ENCODE results near the gene OR5H2. TPM values are rescaled to one million over a fixed set of nuclear protein-coding genes. Genes with fewer than 3 reads are reported as not detected.

OR5H2 gene
- total and polyA plus RNA-seq, 2 of the 8 experiments (the other 6 are each of a cell fraction or from before 2014, with no cell fraction given), result not detected

GRCh38 chr3:98322686-98323085 lies 40.4 kb downstream of the OR5H2 start:
- peak overlapping the region in 3 of 4 experiments; percentile 11 to 79 (median 62); a peak in 5 of 8 replicates for H3K4me3 ChIP-seq (ENCODE audit: extremely low read depth in 1 of 4, insufficient read depth in 2 of 4, low read depth in 3 of 4, low read length in 4 of 4)
- CTCF ChIA-PET (ENCODE audit: partially characterized antibody), result interaction anchor here (2.0 kb wide), 1 partner anchor 284 kb away, joined by 4 read pairs; no protein-coding TSS in a partner anchor

More at GRCh38 chr3:98322686-98323085, 40.4 kb downstream of the OR5H2 start:
- H3K23me2 ChIP-seq (ENCODE audit: low read depth, low read length), result 0 out of 2 replicates have a peak, but pooled peaks cover 2% of the 10 kb centered on the region
- H4K91ac ChIP-seq (replicated peaks; ENCODE audit: insufficient read length, low read length), result no peak overlapping the region
- no peak overlapping the region for H3K23ac ChIP-seq (ENCODE audit: insufficient read length)
- POLR2A ChIA-PET (ENCODE audit: partially characterized antibody), result interaction anchor here (0.6 kb wide), 1 partner anchor 31 kb away, joined by 3 read pairs; no protein-coding TSS in a partner anchor
- no peak overlapping the region for H3K27ac ChIP-seq (ENCODE audit: low read depth, low read length)
- no peaks in the 10 kb centered on the region for H3K27me3 ChIP-seq (replicated peaks in 1 of 4; ENCODE audit: control insufficient read depth in 3 of 4, extremely low read depth in 1 of 4, insufficient read depth in 3 of 4, low read length in 3 of 4)
- no peak overlapping the region for H4K5ac ChIP-seq (ENCODE audit: insufficient read length, low read depth, low read length)
- no peak overlapping the region for H4K8ac ChIP-seq (ENCODE audit: extremely low read depth, insufficient read depth, low read length)
- H2BK120ac ChIP-seq (replicated peaks; ENCODE audit: low read depth, low read length), result no peak overlapping the region
- H2BK20ac ChIP-seq (ENCODE audit: low read length), result no peak overlapping the region
- no peak for DNase-seq (ENCODE audit: low read depth in 1 of 2, low spot score in 2 of 2)
- FAIRE-seq, result no peak
- H3K4me2 ChIP-seq (ENCODE audit: insufficient read depth in 1 of 2, low read depth in 2 of 2, low read length in 2 of 2), result peak overlapping the region; percentile 43 to 72
- no peak overlapping the region for H2BK15ac ChIP-seq (ENCODE audit: low read length)
- 69% methylated on average over 2 of the region's 2 CpGs; no CpG with 5 or more reads in 1 of the 2 experiments for WGBS, 2 experiments (ENCODE audit: extremely low coverage in 1 of 2, insufficient coverage in 1 of 2, insufficient read length in 1 of 2, insufficient replicate concordance in 2 of 2, low coverage in 1 of 2, low lambda C conversion rate in 2 of 2, missing lambda C conversion rate in 1 of 2)
- no peak overlapping the region for H2BK5ac ChIP-seq (ENCODE audit: low read depth, low read length)
- peaks cover 0 to 30% (median 2%) of the 10 kb centered on the region in 4 experiments; a peak in 3 of 8 replicates for H3K36me3 ChIP-seq (ENCODE audit: control insufficient read depth in 2 of 4, insufficient read depth in 4 of 4, low read length in 3 of 4)
- H3K4me1 ChIP-seq (replicated peaks in 1 of 4; ENCODE audit: control insufficient read depth in 3 of 4, insufficient read depth in 4 of 4, low read length in 3 of 4), result peaks cover 4 to 23% (median 10%) of the 10 kb centered on the region in 4 experiments
- no peak overlapping the region for H2BK12ac ChIP-seq (ENCODE audit: low read depth, low read length)
- H3K56ac ChIP-seq (replicated peaks; ENCODE audit: insufficient read length, low read depth, low read length), result no peak overlapping the region
- H3K14ac ChIP-seq (ENCODE audit: insufficient read length), result no peak overlapping the region
- H3K4ac ChIP-seq (replicated peaks; ENCODE audit: insufficient read length, low read depth, low read length), result peak overlapping the region; percentile 74
- H2AK5ac ChIP-seq (ENCODE audit: low read depth, low read length), result no peak overlapping the region
- H3K9ac ChIP-seq (replicated peaks in 1 of 4; ENCODE audit: extremely low read depth in 1 of 4, low read depth in 3 of 4, low read length in 3 of 4), result no peak overlapping the region; a peak in 1 of 7 replicates
- H4K20me1 ChIP-seq (replicated peaks in 1 of 2; ENCODE audit: control insufficient read depth in 1 of 2, insufficient read depth in 2 of 2, low read length in 2 of 2), result peaks cover 0 to 5% of the 10 kb centered on the region in 2 experiments
- TF ChIP-seq RNF2 (IDR thresholded peaks at IDR 0.05; ENCODE audit: borderline replicate concordance, low read depth, low read length, missing control alignments, poor library complexity, severe bottlenecking), result no peak
- TF ChIP-seq CBX5 (IDR thresholded peaks at IDR 0.05; ENCODE audit: low read depth, low read length), result no peak
- no peak for TF ChIP-seq SP2 (IDR thresholded peaks at IDR 0.05; ENCODE audit: low read length)
- no peak overlapping the region for H2AFZ ChIP-seq (ENCODE audit: low read length)
- H3K79me2 ChIP-seq (ENCODE audit: control insufficient read depth in 1 of 2, insufficient read depth in 2 of 2, low read length in 2 of 2), result peaks cover 8 to 58% of the 10 kb centered on the region in 2 experiments; a peak in 3 of 4 replicates
- H3K79me1 ChIP-seq (ENCODE audit: low read depth, low read length), result no peaks in the 10 kb centered on the region; the same call in 1 of the 2 replicates
- H3K9me3 ChIP-seq (ENCODE audit: insufficient read depth in 2 of 2, low read depth in 1 of 2, low read length in 1 of 2), result no peaks in the 10 kb centered on the region
- H3K18ac ChIP-seq (ENCODE audit: extremely low read depth, low read length), result 0 out of 2 replicates have a peak overlapping the region, but pooled peaks have one; percentile 63
